C4-2B (cell line): ENCODE measurements around the gene CRMP1.

Source experiments
- CTCF ChIP-seq: fragments of 450-650 bp; conservative IDR thresholded peaks from 2 replicates; pipeline ENCODE4 v1.5.1; 2017; ENCODE audit warnings: mild to moderate bottlenecking
- ZFX ChIP-seq: fragments of 450-650 bp; IDR thresholded peaks from 2 replicates; pipeline ENCODE4 v1.6.1; 2017

GRCh38 chr4:5800496-5800895 is 92.4 kb downstream of the CRMP1 start:
- TF ChIP-seq CTCF = no peak
- TF ChIP-seq ZFX = no peak
